NCI-H524 treated with DMSO at 0.1 percent for 48 hours (cell line): Measurements from ENCODE around the gene ELP2.
"Not testable (repeated sequence)": the region's sequence is repeated elsewhere in the genome, so short reads cannot be mapped to it uniquely, and the experiment has no call there.

ENCODE experiments used
- DNase-seq: peaks from one replicate; lab custom pipeline; 2025; lab: John Stamatoyannopoulos, UW

Gene ELP2

GRCh38 chr18:36157441-36157840 lies 27.7 kb downstream of the ELP2 start:
- DNase-seq = no peak

- no peak for DNase-seq
Measured at GRCh38 chr18:36158266-36158867, 28.7 kb downstream of the ELP2 start.

- DNase-seq = no peak
Measured at GRCh38 chr18:36160959-36161371, 31.3 kb downstream of the ELP2 start.

- DNase-seq = no peak
Measured at GRCh38 chr18:36162981-36163380, 33.3 kb downstream of the ELP2 start.

- DNase-seq = no peak
Measured at GRCh38 chr18:36167692-36168218, 38.1 kb downstream of the ELP2 start.

GRCh38 chr18:36168296-36168695 lies 38.6 kb downstream of the ELP2 start:
- DNase-seq = not testable (repeated sequence)

GRCh38 chr18:36169938-36170337 lies 40.2 kb downstream of the ELP2 start:
- no peak for DNase-seq

GRCh38 chr18:36175481-36175880 lies 45.8 kb downstream of the ELP2 start:
- DNase-seq = no peak

GRCh38 chr18:36176177-36176584 lies 46.5 kb downstream of the ELP2 start:
- DNase-seq = no peak

- no peak for DNase-seq
Measured at GRCh38 chr18:36176711-36177110, 47.0 kb downstream of the ELP2 start.

GRCh38 chr18:36177913-36178312 lies 48.2 kb downstream of the ELP2 start:
- DNase-seq = no peak

GRCh38 chr18:36179562-36180355 lies 50.1 kb downstream of the ELP2 start:
- no peak for DNase-seq

- no peak for DNase-seq
Measured at GRCh38 chr18:36181441-36181840, 51.7 kb downstream of the ELP2 start.

GRCh38 chr18:36181898-36182506 lies 52.3 kb downstream of the ELP2 start:
- DNase-seq = no peak

- DNase-seq = no peak
Measured at GRCh38 chr18:36183033-36183432, 53.3 kb downstream of the ELP2 start.

GRCh38 chr18:36183987-36184386 lies 54.3 kb downstream of the ELP2 start:
- DNase-seq = no peak

GRCh38 chr18:36185157-36185556 lies 55.5 kb downstream of the ELP2 start:
- DNase-seq = no peak

- DNase-seq = no peak
Measured at GRCh38 chr18:36185901-36186460, 56.3 kb downstream of the ELP2 start.

GRCh38 chr18:36186461-36187192 lies 56.9 kb downstream of the ELP2 start:
- DNase-seq = no peak

GRCh38 chr18:36187193-36187825 lies 57.6 kb downstream of the ELP2 start, which contains the start of gene MOCOS:
Gene MOCOS (plus strand): TSS chr18:36187497. CDS start chr18:36187540, 43 bp downstream.
- DNase-seq = no peak
